NCI-H2227 treated with DMSO at 0.1 percent for 48 hours (cell line): ENCODE measurements around the gene ACTL6B.
A peak's percentile ranks its signal among the peaks of the same experiment; 100 is the strongest.

Experiments
- DNase-seq: peaks from one replicate; lab custom pipeline; 2025; lab: John Stamatoyannopoulos, UW

ACTL6B gene

GRCh38 chr7:100626530-100627237 lies 29.6 kb downstream of the ACTL6B start:
- DNase-seq: peak; percentile 90

GRCh38 chr7:100626055-100626454 lies 30.2 kb downstream of the ACTL6B start:
- DNase-seq: no peak

- DNase-seq: no peak
Observed at GRCh38 chr7:100623951-100624824, 32.1 kb downstream of the ACTL6B start.

- DNase-seq: no peak
Observed at GRCh38 chr7:100621554-100621953, 34.7 kb downstream of the ACTL6B start.

GRCh38 chr7:100620804-100621203 lies 35.4 kb downstream of the ACTL6B start:
- no peak for DNase-seq

GRCh38 chr7:100620239-100620638 lies 36.0 kb downstream of the ACTL6B start:
- DNase-seq: no peak

GRCh38 chr7:100614308-100614861 lies 41.9 kb downstream of the ACTL6B start:
- no peak for DNase-seq

GRCh38 chr7:100613412-100614175 lies 42.7 kb downstream of the ACTL6B start:
- no peak for DNase-seq

GRCh38 chr7:100612730-100613390 lies 43.4 kb downstream of the ACTL6B start:
- DNase-seq: no peak

- peak; percentile 100 for DNase-seq
Observed at GRCh38 chr7:100611983-100612729, 44.1 kb downstream of the ACTL6B start, which contains the start of gene MOSPD3. Gene MOSPD3 (plus strand): TSS chr7:100612540. CDS start chr7:100612792, 252 bp downstream.

- no peak for DNase-seq
Observed at GRCh38 chr7:100609958-100610357, 46.3 kb downstream of the ACTL6B start.

GRCh38 chr7:100607111-100607510 lies 49.1 kb downstream of the ACTL6B start:
- no peak for DNase-seq

GRCh38 chr7:100606313-100606712 lies 49.9 kb downstream of the ACTL6B start:
- no peak for DNase-seq

- no peak for DNase-seq
Observed at GRCh38 chr7:100604976-100605911, 51.0 kb downstream of the ACTL6B start.

GRCh38 chr7:100604028-100604975 lies 51.9 kb downstream of the ACTL6B start:
- DNase-seq: peak; percentile 34

GRCh38 chr7:100603726-100604027 lies 52.6 kb downstream of the ACTL6B start:
- peak; percentile 34 for DNase-seq

- peak; percentile 8 for DNase-seq
Observed at GRCh38 chr7:100602889-100603725, 53.1 kb downstream of the ACTL6B start.

GRCh38 chr7:100600730-100601038 lies 55.6 kb downstream of the ACTL6B start:
- DNase-seq: no peak
